Bone marrow (tissue), 2 donors: ENCODE results near the gene BOC.
A peak's percentile ranks its signal among the peaks of the same experiment; 100 is the strongest.

ENCODE experiments used
- DNase-seq, 2 donors: peaks; one replicate each; lab custom pipeline; 2025; lab: John Stamatoyannopoulos, UW

The BOC gene

GRCh38 chr3:113193719-113194118 is 17.6 kb upstream of the BOC start:
- no peak for DNase-seq

GRCh38 chr3:113194823-113195401 is 16.4 kb upstream of the BOC start:
- DNase-seq, result no peak

- no peak for DNase-seq
These were observed 11.0 kb upstream of the BOC start for GRCh38 chr3:113200351-113200750.

GRCh38 chr3:113200946-113201345 is 10.4 kb upstream of the BOC start:
- no peak for DNase-seq

GRCh38 chr3:113204371-113204770 is 7.0 kb upstream of the BOC start:
- no peak for DNase-seq

- no peak for DNase-seq
These were observed 5.9 kb upstream of the BOC start for GRCh38 chr3:113205481-113205880.

- DNase-seq, result no peak
These were observed 590 bp upstream of the BOC start for GRCh38 chr3:113210604-113211329.

GRCh38 chr3:113212150-113212843 is 940 bp downstream of the BOC start:
- peak in 1 of 2 donors; percentile 18 for DNase-seq

GRCh38 chr3:113212844-113213375 is 1.6 kb downstream of the BOC start:
- DNase-seq, result no peak

GRCh38 chr3:113213896-113214587 is 2.7 kb downstream of the BOC start:
- no peak for DNase-seq

- DNase-seq, result no peak
These were observed 3.7 kb downstream of the BOC start for GRCh38 chr3:113214917-113215595.

- DNase-seq, result no peak
These were observed 5.0 kb downstream of the BOC start for GRCh38 chr3:113216393-113216792.

GRCh38 chr3:113218011-113218680 is 6.8 kb downstream of the BOC start:
- no peak for DNase-seq

- no peak for DNase-seq
These were observed 7.3 kb downstream of the BOC start for GRCh38 chr3:113218681-113219045.

GRCh38 chr3:113219605-113220300 is 8.4 kb downstream of the BOC start:
- DNase-seq, result no peak

- no peak for DNase-seq
These were observed 9.4 kb downstream of the BOC start for GRCh38 chr3:113220721-113221120.

GRCh38 chr3:113221721-113222257 is 10.4 kb downstream of the BOC start:
- no peak for DNase-seq

GRCh38 chr3:113222451-113223086 is 11.2 kb downstream of the BOC start:
- no peak for DNase-seq

GRCh38 chr3:113223475-113224281 is 12.3 kb downstream of the BOC start:
- peak in 1 of 2 donors; percentile 23 for DNase-seq
